ENCODE measurements around the gene SEMA6A.

The SEMA6A gene

DNA sequence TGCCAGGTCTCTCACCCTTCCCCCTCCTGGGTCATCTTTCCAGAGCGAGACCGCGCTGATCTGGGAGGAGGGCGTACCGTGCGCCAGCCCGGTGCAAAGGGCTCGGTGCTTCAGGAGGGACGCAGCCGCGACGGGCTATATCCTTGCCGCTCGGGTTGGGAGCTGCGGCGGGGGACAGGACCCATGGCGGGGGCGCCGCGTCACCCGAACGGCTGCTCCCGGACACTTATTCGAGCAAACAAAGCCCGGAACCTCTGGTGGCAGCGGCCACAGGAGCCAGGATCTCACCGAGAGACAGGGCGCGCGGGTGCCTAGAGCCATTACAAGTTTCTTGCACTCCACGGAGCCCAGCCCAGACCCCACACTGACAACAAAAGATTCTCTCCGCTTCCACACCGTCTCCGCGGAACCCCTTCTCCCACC lies 1.3 kb downstream of the SEMA6A start:
- in situ Hi-C loops (cut with MboI; ENCODE audit: low pct_unique_long_range_greater_than_20kb, low sequenced_read_pairs, unreplicated experiment): loop anchor here (10.0 to 25.0 kb wide), 2 partner anchors 372 to 436 kb away; no protein-coding TSS in a partner anchor
- TF ChIP-seq, protein P1, sequence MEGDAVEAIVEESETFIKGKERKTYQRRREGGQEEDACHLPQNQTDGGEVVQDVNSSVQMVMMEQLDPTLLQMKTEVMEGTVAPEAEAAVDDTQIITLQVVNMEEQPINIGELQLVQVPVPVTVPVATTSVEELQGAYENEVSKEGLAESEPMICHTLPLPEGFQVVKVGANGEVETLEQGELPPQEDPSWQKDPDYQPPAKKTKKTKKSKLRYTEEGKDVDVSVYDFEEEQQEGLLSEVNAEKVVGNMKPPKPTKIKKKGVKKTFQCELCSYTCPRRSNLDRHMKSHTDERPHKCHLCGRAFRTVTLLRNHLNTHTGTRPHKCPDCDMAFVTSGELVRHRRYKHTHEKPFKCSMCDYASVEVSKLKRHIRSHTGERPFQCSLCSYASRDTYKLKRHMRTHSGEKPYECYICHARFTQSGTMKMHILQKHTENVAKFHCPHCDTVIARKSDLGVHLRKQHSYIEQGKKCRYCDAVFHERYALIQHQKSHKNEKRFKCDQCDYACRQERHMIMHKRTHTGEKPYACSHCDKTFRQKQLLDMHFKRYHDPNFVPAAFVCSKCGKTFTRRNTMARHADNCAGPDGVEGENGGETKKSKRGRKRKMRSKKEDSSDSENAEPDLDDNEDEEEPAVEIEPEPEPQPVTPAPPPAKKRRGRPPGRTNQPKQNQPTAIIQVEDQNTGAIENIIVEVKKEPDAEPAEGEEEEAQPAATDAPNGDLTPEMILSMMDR (IDR thresholded peaks at IDR 0.05; ENCODE audit: extremely low read depth, insufficient read depth, missing control alignments): no peak
- DNase-seq (ENCODE audit: low spot score): peak; percentile 31

DNA sequence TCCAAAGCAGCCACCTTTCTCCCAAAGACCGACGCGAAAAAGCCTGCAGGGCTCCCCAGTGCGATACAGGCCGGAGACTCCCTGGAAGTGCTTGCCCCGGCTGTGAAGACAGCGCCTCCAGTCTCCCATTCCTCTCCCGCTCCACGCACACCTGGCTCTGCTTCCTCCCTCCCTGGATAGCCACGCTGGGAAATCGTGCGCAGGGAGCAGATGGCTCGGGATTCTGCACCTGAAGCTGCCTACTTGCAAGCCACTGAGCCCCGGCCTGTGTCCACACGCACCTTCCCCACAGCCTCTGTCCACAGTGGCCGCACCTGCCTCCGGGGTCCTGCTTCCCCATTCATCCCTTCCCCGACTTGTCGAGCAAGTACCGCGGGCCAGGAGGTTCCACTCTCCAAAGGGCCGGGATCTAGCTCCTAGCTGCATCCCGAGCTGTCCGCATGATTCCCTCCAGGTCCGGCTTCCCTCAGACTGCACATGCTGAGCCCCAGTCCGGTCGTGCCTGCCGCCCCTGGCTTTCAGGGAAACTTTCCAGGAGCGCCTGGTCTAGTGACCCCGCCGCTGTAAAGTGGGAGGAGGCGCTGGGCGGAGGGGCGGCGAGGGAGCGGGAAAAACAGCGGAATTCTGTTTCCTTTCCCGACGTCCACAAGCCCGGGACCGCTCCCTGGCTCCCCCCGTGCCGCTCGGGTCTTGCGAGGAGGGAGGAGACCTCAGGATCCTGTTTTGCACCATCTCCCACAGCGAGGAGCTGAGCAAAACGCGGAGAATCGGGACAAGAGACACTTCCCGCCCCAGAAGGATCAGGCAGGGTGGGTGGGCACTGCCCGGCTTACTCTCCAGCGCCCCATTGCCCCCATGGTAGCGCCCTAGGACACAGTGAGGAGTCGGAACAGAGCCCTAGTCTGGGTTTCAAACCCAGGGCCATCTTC lies 2.0 kb downstream of the SEMA6A start:
- in situ Hi-C loops (cut with MboI; ENCODE audit: low pct_unique_long_range_greater_than_20kb, low sequenced_read_pairs, unreplicated experiment): loop anchor here (10.0 to 25.0 kb wide), 2 partner anchors 372 to 435 kb away; no protein-coding TSS in a partner anchor
- DNase-seq (ENCODE audit: low spot score): no peak
- TF ChIP-seq, protein P1 (IDR thresholded peaks at IDR 0.05; ENCODE audit: extremely low read depth, insufficient read depth, missing control alignments): no peak

DNA sequence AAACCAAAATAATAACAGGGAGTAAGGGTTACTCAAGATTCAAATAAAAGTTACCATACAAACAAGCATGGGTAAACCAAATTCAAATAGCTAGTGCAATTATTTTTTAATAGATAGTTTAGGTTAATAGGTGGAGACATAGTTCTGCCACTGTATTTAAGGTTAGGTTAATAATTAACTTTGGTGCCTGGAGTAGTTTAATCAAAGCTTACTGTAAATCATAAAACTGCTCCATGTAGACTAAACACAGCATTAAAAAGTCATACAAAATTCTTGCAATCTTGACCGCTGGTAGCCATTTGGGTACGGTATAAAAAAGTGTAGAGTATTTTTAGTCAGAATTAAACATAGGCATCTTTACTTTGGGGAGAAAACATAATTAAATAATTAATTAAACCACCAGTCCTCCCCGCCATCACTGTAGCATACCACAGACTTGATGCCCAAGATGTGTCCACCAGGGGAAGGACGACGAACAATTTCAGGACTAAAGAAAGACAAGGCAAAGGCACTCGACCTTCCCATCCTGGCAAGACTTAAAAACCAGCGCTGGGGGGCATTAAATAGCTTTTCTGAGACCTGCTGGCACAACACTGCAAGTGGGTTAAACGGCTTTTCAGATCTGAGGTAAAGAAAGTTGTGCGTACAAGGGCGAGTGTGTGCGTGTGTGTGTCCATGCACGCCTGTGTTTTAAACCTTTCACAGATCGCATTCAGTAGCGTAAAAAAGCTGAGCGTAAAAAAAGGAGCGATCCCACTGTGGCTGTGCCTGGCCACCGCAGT lies 2.9 kb downstream of the SEMA6A start:
- in situ Hi-C loops (cut with MboI; ENCODE audit: low pct_unique_long_range_greater_than_20kb, low sequenced_read_pairs, unreplicated experiment): loop anchor here (10.0 to 25.0 kb wide), 2 partner anchors 373 to 434 kb away; no protein-coding TSS in a partner anchor
- no peak for DNase-seq (ENCODE audit: low spot score)
- TF ChIP-seq, protein P1 (IDR thresholded peaks at IDR 0.05; ENCODE audit: extremely low read depth, insufficient read depth, missing control alignments): peak; percentile 2

DNA sequence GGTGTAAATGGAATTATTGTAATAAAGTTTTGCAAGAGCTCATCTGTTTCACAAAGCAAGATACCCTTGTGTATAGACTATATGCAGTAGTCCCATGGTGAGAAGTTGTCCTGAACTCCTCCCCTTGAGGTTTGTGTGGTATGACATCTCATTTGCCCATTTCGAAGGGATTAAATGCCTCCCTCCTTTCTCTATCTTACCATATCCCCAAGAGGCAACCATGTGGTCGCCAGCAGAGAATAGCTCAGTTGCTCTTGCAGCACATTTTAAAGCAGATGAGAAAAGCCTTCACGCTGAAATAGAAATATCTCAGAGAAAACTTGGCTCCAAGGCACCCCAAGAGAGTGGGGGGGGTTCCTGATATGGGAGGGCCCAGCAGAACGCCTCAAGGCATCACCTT lies 4.6 kb downstream of the SEMA6A start:
- DNase-seq (ENCODE audit: low spot score): no peak
- in situ Hi-C loops (cut with MboI; ENCODE audit: low pct_unique_long_range_greater_than_20kb, low sequenced_read_pairs, unreplicated experiment): loop anchor here (10.0 to 25.0 kb wide), 2 partner anchors 375 to 433 kb away; no protein-coding TSS in a partner anchor
- TF ChIP-seq, protein P1 (IDR thresholded peaks at IDR 0.05; ENCODE audit: extremely low read depth, insufficient read depth, missing control alignments): no peak

DNA sequence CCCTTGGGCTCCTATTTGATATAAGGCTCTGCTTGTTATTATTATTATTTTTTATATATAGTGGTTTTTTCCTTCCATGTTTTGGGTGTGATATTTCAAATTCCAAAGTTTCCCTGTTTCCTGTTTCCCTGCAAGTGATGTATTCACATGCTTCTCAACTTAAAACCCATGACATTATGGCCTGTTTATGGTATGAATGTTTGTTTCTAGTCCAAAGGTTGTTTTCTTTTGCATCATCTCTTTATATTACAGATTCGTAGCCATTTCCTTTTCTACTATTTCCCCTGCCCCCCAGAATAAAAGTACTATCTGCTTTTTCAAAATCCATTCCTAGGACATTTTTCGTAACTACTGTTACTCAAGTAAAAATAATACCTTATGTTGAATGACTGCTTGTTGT lies 7.5 kb downstream of the SEMA6A start:
- in situ Hi-C loops (cut with MboI; ENCODE audit: low pct_unique_long_range_greater_than_20kb, low sequenced_read_pairs, unreplicated experiment): loop anchor here (25.0 kb wide), 1 partner anchor 430 kb away; no protein-coding TSS in a partner anchor
- no peak for DNase-seq (ENCODE audit: low spot score)
- TF ChIP-seq, protein P1 (IDR thresholded peaks at IDR 0.05; ENCODE audit: extremely low read depth, insufficient read depth, missing control alignments): no peak

DNA sequence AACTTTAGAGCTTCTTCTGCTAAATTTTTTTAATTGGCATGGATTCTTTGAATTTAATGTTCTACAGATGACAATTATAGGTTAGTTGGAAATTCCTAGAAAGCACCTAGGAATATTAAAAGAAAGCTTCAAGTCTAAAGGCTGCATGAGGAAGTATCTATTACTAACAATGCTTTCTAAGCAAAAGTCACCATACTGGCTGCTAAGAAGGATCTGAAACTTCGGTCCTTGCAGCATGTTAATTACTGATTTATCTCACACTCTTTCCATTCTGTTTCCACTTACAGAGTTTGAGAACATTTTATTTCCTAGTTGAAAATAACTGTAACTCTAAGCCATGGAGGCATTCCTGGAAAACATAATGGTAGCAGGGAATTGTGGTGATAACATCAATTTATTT lies 8.4 kb downstream of the SEMA6A start:
- DNase-seq (ENCODE audit: low spot score): no peak
- in situ Hi-C loops (cut with MboI; ENCODE audit: low pct_unique_long_range_greater_than_20kb, low sequenced_read_pairs, unreplicated experiment): loop anchor here (25.0 kb wide), 1 partner anchor 429 kb away; no protein-coding TSS in a partner anchor
- TF ChIP-seq, protein P1 (IDR thresholded peaks at IDR 0.05; ENCODE audit: extremely low read depth, insufficient read depth, missing control alignments): no peak

Measured in GM13977 (cell line).